ENCODE data around the gene XPNPEP1. TPM values are rescaled to one million over a fixed set of nuclear protein-coding genes. Genes with fewer than 3 reads are reported as not detected.

The XPNPEP1 gene
- total RNA-seq, 2 experiments from 2014 or later = 90.2 to 96.5 TPM

GRCh38 chr10:109958059-109958458 lies 34.7 kb upstream of the XPNPEP1 start:
- Mint-ChIP-seq H3K27me3 (no peaks in the 10 kb centered on the region), H3K4me1 (peaks cover 8% of the 10 kb centered on the region), H3K36me3 (no peaks in the 10 kb centered on the region), H3K4me3 (no peak overlapping the region), H3K9me3 (no peaks in the 10 kb centered on the region), H3K27ac (no peak overlapping the region)
- DNase-seq = no peak

- DNase-seq = no peak
- no peak overlapping the region for H3K27ac Mint-ChIP-seq
- no peaks in the 10 kb centered on the region for H3K36me3 Mint-ChIP-seq
- H3K4me1 Mint-ChIP-seq = peaks cover 8% of the 10 kb centered on the region
- H3K27me3 Mint-ChIP-seq = no peaks in the 10 kb centered on the region
- H3K9me3 Mint-ChIP-seq = no peaks in the 10 kb centered on the region
- no peak overlapping the region for H3K4me3 Mint-ChIP-seq
Measured at GRCh38 chr10:109957092-109957797, 33.9 kb upstream of the XPNPEP1 start.

DNA sequence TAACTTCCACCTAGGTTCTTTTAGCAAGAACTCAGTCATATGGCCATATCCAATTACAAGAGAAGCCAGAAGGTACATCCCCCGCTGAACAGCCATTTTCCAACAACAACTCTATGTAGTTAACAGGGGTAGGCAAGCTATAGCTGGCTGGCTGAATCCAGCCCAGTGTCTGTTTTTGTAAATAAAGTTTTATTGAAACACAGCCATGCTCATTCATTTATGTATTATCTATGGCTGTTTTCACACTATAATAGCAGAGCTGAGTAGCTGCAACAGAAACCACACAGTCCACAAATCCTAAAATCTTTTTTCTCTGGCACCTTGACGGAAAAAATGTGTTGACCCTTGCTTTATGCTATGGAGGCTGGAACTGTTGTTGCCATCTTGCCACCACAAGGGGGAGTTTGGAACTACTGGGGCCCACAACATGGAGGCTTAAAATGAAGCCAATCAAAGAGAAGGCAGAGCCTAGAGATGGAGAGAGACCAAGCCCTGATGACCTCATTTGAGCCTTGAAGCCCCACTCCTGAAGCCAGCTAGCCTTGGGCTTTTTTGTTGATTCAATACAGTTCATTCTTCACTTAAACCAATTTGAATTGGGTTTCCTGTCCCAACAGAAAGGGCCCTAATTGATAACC lies 33.3 kb upstream of the XPNPEP1 start:
- Mint-ChIP-seq H3K4me3 (no peak overlapping the region), H3K27me3 (no peaks in the 10 kb centered on the region), H3K36me3 (no peaks in the 10 kb centered on the region), H3K4me1 (peaks cover 8% of the 10 kb centered on the region), H3K9me3 (no peaks in the 10 kb centered on the region), H3K27ac (no peak overlapping the region)
- DNase-seq = peak; percentile 27

GRCh38 chr10:109953766-109954165 lies 30.5 kb upstream of the XPNPEP1 start:
- Mint-ChIP-seq H3K4me1 (peaks cover 10% of the 10 kb centered on the region), H3K27me3 (no peaks in the 10 kb centered on the region), H3K27ac (no peak overlapping the region), H3K4me3 (no peak overlapping the region), H3K36me3 (no peaks in the 10 kb centered on the region), H3K9me3 (no peaks in the 10 kb centered on the region)
- no peak for DNase-seq

GRCh38 chr10:109952526-109952925 lies 29.2 kb upstream of the XPNPEP1 start:
- H3K36me3 Mint-ChIP-seq = no peaks in the 10 kb centered on the region
- no peaks in the 10 kb centered on the region for H3K9me3 Mint-ChIP-seq
- H3K4me3 Mint-ChIP-seq = no peak overlapping the region
- H3K4me1 Mint-ChIP-seq = peaks cover 10% of the 10 kb centered on the region
- no peak overlapping the region for H3K27ac Mint-ChIP-seq
- DNase-seq = no peak
- H3K27me3 Mint-ChIP-seq = no peaks in the 10 kb centered on the region

DNA sequence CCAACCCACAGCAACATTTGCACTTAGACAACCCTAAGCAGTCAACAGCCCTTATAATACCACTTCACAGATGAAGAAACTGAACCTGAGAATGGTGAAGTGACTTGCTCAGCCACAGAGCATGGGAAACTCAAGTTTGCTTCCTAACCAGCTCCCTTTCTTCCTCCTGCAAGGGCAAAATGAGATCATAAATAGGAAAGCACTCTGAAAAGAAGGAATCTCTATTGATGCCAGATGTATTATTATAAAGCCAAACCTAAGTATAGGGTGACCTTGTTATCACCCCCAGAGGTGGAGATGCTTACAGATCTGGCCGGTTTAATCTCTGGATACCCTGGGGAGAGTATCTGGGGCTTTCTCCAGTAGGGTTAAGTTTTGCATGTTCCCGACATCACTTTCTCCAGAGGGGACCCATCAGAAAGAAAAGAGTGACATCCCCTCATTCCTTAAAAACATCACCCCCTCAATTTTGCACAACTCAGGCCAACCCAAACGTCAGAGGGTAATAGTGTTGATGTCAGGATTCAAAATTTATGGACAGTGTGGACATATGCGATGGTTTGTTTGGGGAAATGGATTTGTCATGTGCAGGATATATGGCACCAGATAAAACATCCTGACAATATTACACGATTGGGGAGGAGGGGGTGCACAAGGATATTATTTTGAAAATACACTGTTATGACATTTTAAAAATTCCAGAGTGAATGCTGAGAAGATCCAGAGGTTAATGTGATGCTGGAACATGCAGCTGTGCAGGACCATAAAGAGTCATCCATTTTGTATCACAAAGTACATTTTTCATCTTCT lies 24.0 kb upstream of the XPNPEP1 start:
- H3K4me1 Mint-ChIP-seq = peaks cover 4% of the 10 kb centered on the region

DNA sequence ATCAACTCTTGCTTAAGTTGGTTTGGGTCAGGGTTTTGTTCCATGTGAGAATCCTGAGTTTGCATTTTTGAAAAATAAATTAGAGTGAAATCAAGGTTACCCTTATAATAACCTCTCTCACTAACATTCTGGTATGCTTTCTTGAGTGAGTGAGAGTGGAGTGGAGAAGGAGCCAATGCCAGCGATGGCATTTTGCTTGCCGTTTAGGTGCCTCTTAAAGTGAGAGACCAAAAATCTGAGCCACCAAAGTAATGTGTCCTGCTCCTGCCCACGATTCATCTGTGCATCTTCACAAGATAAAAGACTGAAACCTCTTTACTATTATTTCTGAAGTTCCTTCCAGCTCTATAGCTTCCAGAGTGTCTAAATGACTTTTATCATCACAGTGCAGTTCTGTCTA lies 23.4 kb upstream of the XPNPEP1 start:
- Mint-ChIP-seq H3K36me3 (no peaks in the 10 kb centered on the region), H3K4me1 (peaks cover 4% of the 10 kb centered on the region), H3K27me3 (no peaks in the 10 kb centered on the region), H3K4me3 (no peak overlapping the region), H3K27ac (no peak overlapping the region), H3K9me3 (no peaks in the 10 kb centered on the region)
- no peak for DNase-seq

More for the DNA sequence above, 24.0 kb upstream of the XPNPEP1 start:
- no peak for DNase-seq
- no peaks in the 10 kb centered on the region for H3K36me3 Mint-ChIP-seq
- H3K27me3 Mint-ChIP-seq = no peaks in the 10 kb centered on the region
- no peak overlapping the region for H3K27ac Mint-ChIP-seq
- H3K4me3 Mint-ChIP-seq = no peak overlapping the region
- no peaks in the 10 kb centered on the region for H3K9me3 Mint-ChIP-seq

- H3K27me3 Mint-ChIP-seq = no peaks in the 10 kb centered on the region
- no peak for DNase-seq
- H3K27ac Mint-ChIP-seq = no peak overlapping the region
- no peak overlapping the region for H3K4me3 Mint-ChIP-seq
- H3K4me1 Mint-ChIP-seq = peaks cover 4% of the 10 kb centered on the region
- no peaks in the 10 kb centered on the region for H3K9me3 Mint-ChIP-seq
- no peaks in the 10 kb centered on the region for H3K36me3 Mint-ChIP-seq
Measured at GRCh38 chr10:109945473-109946177, 22.3 kb upstream of the XPNPEP1 start.

DNA sequence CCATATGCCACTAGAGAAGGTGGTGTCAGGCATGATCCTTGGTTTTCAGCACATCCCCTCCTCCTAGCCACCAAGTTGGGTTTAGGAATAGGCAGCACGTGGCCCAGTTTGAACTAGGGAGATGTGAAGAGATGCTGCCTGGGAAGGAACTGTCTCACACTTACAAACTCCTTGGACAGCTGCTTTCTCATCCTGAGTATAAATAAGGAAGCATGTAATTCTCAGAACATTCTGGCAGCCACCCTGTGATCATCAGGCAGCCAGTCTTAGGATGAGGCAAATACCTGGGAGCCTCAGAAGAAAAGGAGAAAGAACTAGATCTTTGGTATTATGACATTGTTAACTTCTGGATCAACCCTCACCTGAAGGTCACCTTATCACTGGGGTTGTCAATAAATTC lies 21.3 kb upstream of the XPNPEP1 start:
- H3K27me3 Mint-ChIP-seq = no peaks in the 10 kb centered on the region
- no peak overlapping the region for H3K27ac Mint-ChIP-seq
- no peak for DNase-seq
- no peaks in the 10 kb centered on the region for H3K36me3 Mint-ChIP-seq
- no peaks in the 10 kb centered on the region for H3K9me3 Mint-ChIP-seq
- peaks cover 3% of the 10 kb centered on the region for H3K4me1 Mint-ChIP-seq
- no peak overlapping the region for H3K4me3 Mint-ChIP-seq

GRCh38 chr10:109941236-109941862 lies 18.0 kb upstream of the XPNPEP1 start:
- no peak overlapping the region for H3K4me3 Mint-ChIP-seq
- H3K27me3 Mint-ChIP-seq = no peaks in the 10 kb centered on the region
- H3K4me1 Mint-ChIP-seq = peaks cover 32% of the 10 kb centered on the region
- no peaks in the 10 kb centered on the region for H3K9me3 Mint-ChIP-seq
- H3K36me3 Mint-ChIP-seq = no peaks in the 10 kb centered on the region
- no peak for DNase-seq
- no peak overlapping the region for H3K27ac Mint-ChIP-seq

GRCh38 chr10:109940553-109940952 lies 17.2 kb upstream of the XPNPEP1 start:
- no peaks in the 10 kb centered on the region for H3K9me3 Mint-ChIP-seq
- DNase-seq = no peak
- H3K36me3 Mint-ChIP-seq = no peaks in the 10 kb centered on the region
- H3K27ac Mint-ChIP-seq = no peak overlapping the region
- no peaks in the 10 kb centered on the region for H3K27me3 Mint-ChIP-seq
- H3K4me3 Mint-ChIP-seq = no peak overlapping the region
- peaks cover 39% of the 10 kb centered on the region for H3K4me1 Mint-ChIP-seq

DNA sequence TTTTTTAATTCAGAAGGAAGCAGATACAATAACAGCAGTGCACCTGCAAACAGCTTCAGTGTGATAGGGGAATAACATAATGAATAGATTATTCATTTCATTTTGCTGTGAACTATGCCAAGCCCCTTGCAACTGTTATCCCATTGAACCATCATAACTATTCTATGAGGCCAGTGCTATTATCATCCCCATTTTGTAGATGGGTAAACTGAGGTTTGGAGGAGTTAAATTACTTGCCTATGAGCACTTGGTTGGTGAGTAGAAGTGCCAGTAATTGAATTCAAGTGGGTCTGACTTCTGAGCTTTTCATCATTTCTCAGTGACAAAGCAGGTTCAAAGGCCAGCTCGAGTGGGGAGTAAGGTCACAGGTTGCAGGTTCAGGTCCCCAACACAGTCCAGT lies 16.8 kb upstream of the XPNPEP1 start:
- DNase-seq = no peak
- H3K4me3 Mint-ChIP-seq = no peak overlapping the region
- no peak overlapping the region for H3K27ac Mint-ChIP-seq
- H3K4me1 Mint-ChIP-seq = peaks cover 43% of the 10 kb centered on the region
- no peaks in the 10 kb centered on the region for H3K27me3 Mint-ChIP-seq
- H3K9me3 Mint-ChIP-seq = no peaks in the 10 kb centered on the region
- no peaks in the 10 kb centered on the region for H3K36me3 Mint-ChIP-seq

GRCh38 chr10:109939315-109939961 lies 16.1 kb upstream of the XPNPEP1 start:
- no peak overlapping the region for H3K4me3 Mint-ChIP-seq
- H3K36me3 Mint-ChIP-seq = no peaks in the 10 kb centered on the region
- peaks cover 50% of the 10 kb centered on the region for H3K4me1 Mint-ChIP-seq
- no peak for DNase-seq
- no peaks in the 10 kb centered on the region for H3K9me3 Mint-ChIP-seq
- H3K27me3 Mint-ChIP-seq = no peaks in the 10 kb centered on the region
- no peak overlapping the region for H3K27ac Mint-ChIP-seq

GRCh38 chr10:109937460-109938065 lies 14.3 kb upstream of the XPNPEP1 start:
- H3K9me3 Mint-ChIP-seq = no peaks in the 10 kb centered on the region
- no peak overlapping the region for H3K27ac Mint-ChIP-seq
- H3K4me3 Mint-ChIP-seq = no peak overlapping the region
- H3K4me1 Mint-ChIP-seq = peaks cover 65% of the 10 kb centered on the region
- DNase-seq = no peak
- no peaks in the 10 kb centered on the region for H3K27me3 Mint-ChIP-seq
- H3K36me3 Mint-ChIP-seq = no peaks in the 10 kb centered on the region
